GM18517 (cell line): ENCODE data around the gene STX16.
"Not testable (repeated sequence)": the region's sequence is repeated elsewhere in the genome, so short reads cannot be mapped to it uniquely, and the experiment has no call there.

Experiments
- ATAC-seq: cut with Tn5 transposase; IDR thresholded peaks from one replicate; pipeline ENCODE4 v1.9.1; 2021; ENCODE audit warnings: mild to moderate bottlenecking, moderate library complexity; ENCODE audit not compliant: unreplicated experiment

STX16 gene

DNA sequence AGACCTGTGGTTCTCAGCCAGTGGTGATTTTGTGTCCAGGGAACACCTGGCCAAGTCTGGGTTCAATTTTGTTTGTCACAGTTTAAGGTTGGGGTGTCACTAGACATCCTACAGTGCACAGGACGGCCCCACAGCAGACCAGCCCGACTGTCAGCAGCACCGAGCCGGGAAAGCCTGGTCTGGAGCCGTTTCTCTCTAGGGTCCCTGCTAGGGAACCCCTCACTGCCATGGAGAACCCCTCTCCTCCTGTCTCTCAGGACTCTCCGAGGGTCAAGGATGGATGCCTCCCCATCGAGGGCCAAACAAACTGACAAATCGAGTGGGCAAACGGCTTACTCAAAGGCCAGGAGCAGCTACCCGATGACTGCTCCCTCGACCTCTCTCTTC is 15.8 kb upstream of the STX16 start:
- no peak for ATAC-seq

DNA sequence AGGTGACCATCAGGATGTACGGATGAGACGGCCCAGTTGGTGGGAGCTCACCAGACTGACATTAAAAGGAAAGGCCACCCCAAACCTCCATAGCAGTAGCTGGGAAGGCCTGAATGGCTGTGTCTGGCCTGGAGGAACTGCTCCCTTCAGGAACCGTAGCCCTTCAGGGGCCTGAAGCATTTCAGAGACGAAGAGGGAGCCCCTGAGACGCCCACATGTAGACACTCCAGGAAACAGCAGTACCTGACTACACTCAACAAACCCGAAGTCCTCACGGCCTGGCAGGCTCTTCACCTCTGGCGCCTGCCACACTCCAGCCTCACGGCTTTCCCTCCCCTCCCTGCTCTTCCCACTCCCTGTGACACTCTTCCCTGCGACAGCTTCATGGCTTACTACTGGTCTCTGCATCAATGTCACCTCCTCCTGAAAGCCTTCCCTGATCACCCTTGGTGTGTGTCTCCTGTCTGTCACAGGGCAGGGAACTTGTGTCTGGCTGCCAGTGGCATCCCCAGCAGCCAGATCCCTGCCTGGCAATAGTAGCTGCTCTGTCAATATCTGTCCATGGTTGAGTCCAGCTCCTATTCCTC is 14.6 kb upstream of the STX16 start:
- ATAC-seq: no peak

DNA sequence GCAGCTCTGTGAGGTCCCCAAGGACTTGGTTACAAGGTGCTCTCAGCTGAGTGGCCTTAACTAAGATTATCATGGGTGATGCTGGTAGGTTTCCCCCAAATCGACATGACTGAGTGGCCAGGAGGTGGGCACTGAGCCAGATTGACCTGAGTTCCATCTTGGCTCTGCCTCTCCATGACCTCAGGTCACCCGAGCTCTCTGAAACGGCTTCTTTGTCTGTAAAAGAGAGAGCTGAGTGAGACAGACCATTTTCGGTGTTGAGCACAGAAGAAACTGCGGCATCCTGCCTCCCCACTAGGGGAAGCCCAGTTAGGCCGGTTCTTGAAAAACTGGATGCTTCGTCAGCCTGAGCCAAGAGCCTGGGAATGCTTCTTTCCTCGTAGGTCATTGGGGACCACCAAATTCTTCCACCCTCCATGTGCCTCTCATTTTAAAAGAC is 14.1 kb upstream of the STX16 start:
- no peak for ATAC-seq

DNA sequence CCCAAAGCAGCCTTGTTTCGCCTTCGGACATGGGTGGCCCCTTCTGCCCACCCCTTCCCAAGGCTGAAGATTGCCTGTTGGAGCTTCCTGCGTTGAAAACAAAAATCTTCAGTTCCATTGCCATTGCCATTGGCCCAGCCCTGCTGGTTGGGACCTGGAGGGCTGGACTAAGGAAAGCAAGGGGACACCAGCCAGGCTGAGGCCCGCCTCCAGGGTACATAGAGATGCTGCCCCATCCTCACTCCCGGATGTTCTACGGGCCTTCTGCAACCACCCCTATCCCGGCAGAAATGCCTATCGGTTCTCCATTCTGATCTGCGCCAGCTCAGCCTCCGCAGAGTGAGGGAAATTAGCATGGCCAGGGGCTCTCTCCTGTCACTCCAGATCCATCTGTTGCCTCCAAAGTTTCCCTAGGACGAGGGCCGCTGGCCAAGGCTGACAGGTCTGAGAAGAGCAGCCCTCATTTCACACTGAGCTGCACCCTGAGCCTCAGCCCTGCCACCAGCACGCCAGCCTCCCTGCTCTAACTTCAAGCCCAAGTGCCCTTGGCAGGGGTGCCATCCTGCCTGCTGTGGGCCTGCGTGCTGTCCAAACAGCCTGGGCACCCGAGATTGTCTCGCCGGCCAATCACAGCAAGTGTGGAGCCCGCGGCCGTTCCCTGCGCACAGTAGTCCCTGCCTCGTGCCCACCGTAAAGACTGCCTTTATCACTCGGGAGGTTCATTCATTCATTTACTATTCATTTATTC is 13.4 kb upstream of the STX16 start:
- ATAC-seq: no peak

DNA sequence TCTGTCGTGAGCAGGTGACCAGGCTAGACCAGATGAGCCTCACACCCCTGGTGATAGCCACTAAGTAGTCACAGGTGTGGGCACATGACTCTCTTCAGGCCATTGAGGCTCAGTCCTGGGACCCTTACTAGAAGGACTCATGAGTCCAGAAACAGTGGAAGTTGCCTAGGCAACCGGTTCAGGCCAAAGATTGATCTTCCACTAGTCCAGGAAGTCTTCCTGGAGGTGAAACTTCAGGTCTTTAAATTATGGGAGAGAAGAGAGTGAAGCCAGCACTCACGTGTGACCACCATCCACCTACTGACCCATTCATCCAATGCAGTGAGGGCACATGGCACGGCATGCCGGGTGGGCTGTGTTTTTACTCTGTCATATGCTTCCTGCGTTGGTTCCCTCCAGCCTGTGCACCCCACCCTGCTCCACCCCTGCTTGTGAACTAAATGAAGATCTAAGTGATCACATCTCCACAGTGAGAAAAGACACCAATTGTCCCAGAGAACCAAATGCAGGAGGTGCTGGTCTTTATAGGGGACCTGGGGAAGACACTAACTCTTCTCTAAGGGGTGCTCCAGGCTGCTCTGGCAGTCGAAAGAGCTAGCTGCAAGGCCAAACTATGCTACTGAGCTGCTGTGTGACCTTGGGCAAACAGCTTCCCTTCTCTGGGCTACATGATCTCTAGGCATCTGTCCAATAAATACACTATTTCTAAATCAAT is 12.5 kb upstream of the STX16 start:
- ATAC-seq: no peak

DNA sequence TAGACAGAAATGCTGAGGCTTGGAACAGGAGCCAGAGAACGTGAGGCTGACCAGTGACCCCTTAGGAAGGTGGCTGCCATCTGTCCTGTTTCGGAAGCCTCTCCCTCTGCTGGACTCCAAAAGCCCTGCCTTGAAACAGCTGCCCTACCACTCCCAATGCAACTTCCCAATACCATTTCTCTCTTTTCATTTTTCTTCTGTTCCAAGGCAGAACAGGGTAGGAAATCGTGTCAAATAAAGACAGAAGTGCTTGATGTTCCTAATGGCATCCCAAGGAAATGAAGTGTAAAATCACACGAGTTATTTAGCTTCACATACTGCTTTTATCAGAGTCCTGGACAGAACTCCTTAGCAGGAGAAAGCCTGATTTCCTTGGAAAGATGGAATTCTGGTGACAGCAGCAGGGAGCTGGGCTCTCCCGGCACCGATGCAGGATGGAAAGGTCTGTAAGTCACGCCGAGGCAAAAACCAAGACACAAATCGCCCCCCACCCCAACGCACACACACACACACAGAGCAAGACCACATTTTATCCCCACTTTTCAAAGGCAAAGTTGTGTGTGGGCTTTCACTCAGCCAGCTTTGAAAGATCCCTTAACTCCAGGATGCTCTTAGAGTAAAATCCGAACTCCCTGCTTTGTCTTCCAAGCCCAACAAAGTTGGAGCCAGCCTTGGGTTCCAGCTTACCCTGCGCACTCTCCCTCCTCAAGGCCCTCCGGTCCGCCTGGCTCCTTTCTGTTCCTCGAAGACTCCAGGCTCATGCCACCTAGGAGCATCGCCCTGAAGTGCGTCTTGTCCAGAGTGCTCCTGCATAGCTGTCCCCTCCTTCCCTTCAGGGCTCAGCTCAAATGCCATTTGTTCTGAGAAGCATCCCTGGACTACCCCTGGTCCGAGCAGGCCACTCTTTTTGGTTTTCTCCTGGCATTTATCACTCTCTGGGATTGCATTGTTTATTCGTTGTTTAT is 11.6 kb upstream of the STX16 start:
- no peak for ATAC-seq

DNA sequence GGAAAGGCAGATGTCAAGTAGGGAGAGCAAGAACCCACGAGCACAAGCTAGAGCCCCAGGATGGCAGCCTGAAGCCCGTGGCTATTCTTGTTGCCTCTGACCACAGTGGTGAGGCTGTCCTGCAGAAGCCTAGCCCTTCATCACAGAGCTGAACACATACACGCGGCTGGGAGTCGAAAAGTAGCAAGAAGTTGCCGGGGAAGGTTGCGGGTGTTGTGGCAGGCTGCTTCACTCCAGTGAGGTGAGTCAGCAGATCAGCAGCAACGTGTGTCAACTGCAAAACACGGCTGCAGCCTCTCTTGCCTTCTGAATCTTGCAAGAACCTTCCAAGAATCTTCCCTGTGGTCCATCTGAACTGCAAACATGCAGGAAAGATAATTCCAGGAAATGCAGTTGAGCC is 10.6 kb upstream of the STX16 start:
- ATAC-seq: no peak

DNA sequence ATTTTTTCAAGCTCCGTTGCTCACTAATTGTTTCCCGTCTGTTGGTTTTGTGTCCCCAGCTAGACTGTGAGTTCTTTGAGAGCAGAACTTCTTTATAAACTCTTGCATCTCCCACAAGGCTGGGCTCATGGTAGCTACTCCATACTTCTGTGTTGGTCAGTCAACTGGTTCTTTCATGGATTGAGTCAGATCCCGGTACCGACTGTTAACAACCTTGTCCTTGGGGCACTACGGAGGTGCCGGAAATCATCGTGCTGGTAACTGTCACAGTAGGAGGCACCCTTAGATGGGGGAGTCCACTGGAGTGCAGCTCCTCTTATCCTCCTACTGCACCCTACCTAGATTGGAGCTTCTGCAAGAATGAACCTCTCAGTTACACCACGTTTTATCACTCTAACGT is 8.6 kb upstream of the STX16 start:
- ATAC-seq: no peak

DNA sequence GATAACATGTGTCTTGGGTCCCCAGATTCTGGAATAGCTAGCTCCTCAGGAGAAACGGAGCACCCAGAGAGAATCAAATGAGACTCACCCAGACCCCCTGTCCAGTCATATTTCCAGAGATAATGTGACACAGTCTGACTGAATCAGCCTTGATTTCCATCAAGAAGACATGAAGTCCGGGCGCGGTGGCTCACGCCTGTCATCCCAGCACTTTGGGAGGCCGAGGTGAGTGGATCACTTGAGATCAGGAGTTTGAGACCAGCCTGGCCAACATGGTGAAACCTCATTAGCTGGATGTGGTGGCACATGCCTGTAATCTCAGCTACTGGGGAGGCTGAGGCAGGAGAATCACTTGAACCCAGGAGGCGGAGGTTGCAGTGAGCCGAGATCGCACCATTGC is 8.2 kb upstream of the STX16 start:
- not testable (repeated sequence) for ATAC-seq

DNA sequence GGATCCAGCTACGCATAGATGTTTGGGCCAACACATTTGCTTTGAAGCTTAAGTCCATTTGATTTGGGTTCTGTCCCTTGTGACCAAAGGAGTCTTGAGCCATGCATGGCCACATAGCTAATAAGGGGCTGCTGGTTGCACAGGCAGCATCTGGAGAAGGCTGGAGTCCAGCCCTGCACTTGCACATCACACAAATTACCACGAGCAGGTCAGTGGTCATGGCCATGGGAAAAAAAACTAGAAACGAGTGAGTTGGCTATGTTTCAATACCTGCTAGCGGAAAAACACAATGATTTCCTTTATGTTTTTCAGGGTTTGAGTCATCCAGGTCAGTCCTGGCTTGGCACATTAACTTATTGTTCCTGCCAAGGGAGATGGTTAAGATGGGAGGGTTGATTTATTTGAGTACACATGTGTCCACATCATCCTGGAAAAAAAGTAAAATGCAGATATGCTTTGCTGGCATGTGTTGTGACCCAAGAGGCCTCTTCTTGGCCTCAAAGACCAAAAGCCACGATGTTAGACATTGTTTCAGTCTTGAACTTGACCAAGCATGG is 5.6 kb upstream of the STX16 start:
- no peak for ATAC-seq

DNA sequence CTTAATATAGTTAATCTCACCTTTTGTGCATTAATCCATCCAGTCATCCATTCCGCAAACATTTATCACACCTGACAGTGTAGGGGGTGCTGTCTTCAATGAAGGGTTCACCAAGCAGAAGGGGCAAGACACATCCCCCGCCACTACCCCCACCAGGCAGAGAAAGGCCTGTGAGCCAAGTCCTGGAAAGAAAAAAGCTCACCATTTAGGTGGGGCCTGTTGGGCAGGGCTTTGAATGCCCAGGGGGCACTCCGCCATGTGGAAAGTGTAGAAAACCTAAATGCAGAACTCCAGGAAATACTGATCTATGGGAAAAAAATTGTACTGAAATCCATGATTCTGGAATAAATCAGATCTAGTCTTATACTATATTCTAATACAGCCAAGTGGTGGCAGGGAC is 4.8 kb upstream of the STX16 start:
- no peak for ATAC-seq

DNA sequence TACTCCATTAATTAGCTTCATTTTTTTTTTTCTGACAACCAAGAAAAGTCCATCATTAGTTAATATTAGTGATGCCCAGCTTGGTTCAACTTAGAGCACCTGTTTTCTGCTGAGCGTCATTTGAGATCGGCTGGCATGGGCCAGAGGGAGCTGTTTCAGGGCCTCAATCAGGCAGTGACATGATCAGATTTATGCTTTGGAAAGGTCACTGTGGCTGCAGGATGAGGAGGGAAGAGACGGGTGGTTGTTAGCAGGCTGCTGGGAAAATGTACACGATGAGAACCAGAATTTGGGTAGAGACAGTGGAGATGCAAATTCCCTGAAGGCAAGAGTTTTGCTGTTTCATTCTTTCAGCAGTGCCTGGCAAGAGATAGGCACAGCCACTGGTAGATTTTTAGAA is 4.4 kb upstream of the STX16 start:
- no peak for ATAC-seq

DNA sequence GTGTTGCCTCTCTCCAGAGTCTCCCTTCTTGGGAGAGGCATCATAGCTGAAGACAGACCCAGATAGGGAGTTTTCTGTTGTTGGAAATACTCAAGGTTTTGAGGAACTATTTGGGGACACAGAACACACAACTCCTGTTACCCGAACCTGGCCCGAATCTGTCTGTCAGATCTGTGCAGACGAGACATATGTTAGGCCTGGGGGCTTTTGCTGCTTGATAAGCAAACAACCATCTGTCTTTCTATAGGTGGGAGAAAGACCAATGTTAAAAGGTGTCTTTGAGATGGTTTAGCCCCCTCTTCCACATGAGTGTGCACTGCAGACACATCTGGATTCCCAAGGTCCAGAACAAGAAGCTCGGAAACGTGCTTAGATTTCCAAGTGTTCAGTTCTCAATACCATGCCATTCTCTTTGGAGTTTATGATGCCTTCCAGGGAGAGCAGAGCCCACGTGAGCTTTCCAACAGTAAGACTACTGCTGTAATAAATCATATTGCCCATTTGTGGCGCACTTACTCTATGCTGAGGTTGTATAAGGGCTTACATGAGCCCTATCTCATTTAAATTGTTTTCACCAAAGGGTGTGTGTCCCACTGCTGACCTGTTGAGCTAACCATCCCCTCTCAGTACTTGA is 3.8 kb upstream of the STX16 start:
- no peak for ATAC-seq

DNA sequence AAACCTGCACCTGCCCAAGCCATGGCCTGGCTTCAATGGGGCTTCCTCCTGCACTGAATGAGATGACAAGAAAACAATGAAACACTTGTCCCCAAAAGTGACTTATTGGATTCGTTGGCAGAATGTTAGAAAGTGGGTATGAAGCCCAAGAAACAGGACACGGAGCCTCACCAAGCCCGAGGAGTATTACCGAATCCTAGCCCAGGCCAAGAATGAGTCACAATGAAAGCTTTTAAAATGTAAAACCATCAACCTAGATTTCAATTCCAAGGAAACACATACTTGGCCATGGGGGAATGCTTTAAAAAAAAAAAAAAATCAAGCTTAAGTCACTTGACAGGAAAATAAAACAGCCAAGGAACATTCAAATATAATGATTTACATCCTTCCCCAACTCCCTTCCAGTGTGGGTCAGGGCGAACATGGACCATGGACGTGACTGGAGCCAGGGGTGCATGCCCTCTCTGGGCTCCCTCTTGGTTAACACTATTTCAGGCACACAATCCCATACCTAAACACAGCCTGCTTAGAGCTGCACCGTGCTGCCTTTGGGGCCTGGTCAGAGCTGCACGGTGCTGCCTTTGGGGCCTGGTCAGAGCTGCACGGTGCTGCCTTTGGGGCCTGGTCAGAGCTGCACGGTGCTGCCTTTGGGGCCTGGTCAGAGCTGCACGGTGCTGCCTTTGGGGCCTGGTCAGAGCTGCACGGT is 3.1 kb upstream of the STX16 start:
- ATAC-seq: no peak

DNA sequence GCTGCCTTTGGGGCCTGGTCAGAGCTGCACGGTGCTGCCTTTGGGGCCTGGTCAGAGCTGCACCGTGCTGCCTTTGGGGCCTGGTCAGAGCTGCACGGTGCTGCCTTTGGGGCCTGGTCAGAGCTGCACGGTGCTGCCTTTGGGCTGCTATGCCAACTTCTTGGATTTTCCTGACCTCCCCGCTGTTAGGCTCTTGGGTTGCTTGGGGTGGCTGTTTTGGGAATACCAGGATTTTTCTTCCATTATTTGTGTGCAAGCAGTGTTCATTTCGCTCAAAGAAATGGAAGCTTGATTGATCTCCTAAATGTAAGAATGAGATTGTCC is 2.6 kb upstream of the STX16 start:
- ATAC-seq: not testable (repeated sequence)

DNA sequence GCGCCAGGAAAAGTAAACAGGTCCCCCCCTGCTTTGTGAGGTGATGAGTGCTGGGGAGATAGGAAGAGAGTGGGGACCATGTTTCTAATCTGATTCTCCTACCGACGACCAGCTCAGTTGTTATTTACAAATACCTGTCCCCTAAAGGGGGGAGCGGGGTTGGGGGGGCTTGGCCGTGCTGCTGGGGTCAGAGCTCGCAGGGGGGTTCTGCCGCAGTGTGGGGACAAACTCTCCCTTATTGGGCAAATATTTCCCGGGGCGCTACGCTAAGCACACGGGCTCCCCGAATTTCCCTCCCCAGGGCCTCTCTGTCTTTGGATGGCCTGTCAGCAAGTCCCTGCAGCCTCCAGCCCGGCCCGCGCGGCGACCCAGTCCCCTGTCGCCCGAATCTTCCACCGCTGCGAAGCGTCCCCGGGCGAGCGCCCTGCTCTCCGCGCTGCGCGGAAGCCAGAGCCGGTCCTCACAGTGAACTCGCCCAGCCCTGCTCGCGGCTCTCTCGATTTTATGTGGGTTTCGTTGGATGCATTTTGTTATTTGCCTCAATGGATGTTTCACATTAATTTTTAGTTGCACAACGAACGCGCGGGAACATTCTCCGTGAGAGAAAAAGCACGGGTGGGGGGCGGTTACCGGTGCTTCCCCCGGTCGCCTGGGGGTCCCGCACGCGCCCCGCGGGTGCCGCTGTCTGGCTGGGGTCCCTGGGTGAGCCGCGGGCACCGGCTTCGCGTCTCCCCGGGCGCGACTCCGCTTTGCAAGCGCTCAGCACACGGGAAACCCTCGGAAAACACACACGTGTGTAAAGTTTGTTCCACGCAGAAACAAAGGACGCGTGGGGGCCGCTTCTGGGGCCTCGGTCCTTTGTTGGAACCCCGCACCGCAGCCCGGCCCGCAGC is 1.5 kb upstream of the STX16 start:
- ATAC-seq: no peak

DNA sequence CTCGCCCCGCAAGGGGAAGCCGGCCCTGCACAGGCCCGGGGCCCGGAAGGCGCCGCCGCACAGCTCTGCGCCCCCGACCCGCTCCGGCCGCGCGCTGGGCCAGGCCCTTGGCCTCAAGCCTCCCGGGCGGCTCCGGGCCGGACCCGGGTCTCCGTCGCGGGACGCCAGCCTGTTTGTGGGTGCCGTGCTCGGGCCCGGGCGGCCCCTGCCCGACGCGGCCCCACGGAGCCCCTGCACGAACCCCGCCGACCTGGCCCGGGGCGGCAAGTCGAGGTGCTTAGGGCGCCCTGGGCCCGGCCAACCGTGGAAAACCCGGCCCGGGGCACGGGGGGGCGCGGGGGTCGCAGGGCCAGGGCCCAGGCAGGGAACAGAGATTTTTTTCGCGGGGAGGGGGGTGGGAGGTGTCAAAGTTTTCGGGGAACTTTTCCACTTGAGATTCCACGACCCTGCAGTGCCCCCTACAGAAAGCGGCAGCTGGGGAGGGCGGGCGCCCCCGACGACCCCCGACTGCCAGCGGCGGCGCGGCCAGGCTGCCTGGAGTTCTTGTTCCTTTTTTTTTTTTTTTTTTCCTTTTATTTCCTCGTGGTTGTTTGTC is 805 bp upstream of the STX16 start:
- ATAC-seq: no peak

DNA sequence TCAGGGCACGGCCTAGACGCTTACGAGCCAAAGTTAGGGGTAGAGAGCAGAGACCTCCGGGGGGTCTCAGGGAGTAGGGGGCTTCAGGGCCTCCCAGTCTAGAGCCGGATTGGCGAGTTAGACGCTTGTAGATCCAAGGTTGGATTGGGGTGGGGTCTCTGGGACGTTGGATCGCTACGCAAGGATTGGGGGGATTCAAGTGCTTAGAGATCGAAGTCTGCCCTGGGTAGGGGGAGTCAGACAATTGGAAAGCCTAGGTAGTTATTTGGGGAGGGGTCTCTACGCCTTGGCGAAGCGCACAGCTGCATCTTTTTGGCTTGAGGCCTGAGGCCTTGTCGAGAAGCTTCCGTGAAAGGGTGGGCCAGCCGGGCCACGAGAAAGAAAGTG is 469 bp downstream of the STX16 start:
- ATAC-seq: no peak
